HT-29 (cell line): ENCODE measurements around the gene MRPL50. TPM values are rescaled to one million over a fixed set of nuclear protein-coding genes. Genes with fewer than 3 reads are reported as not detected.
"Not testable (repeated sequence)": the region's sequence is repeated elsewhere in the genome, so short reads cannot be mapped to it uniquely, and the experiment has no call there.

Experiments used
- DNase-seq: peaks from one replicate; pipeline ENCODE4 v3.0.0-alpha.2; 2015; ENCODE audit warnings: low spot score
- total RNA-seq: library from RNA; depleted of rRNA; stranded (reverse); fragments of >200 nt; shearing (Covaris generic); gene quantifications from 2 replicates; pipeline ENCODE4 v1.2.3, GENCODE V29; 2014

The MRPL50 gene
- total RNA-seq, 1 experiment from 2014 or later = 7.4 TPM

DNA sequence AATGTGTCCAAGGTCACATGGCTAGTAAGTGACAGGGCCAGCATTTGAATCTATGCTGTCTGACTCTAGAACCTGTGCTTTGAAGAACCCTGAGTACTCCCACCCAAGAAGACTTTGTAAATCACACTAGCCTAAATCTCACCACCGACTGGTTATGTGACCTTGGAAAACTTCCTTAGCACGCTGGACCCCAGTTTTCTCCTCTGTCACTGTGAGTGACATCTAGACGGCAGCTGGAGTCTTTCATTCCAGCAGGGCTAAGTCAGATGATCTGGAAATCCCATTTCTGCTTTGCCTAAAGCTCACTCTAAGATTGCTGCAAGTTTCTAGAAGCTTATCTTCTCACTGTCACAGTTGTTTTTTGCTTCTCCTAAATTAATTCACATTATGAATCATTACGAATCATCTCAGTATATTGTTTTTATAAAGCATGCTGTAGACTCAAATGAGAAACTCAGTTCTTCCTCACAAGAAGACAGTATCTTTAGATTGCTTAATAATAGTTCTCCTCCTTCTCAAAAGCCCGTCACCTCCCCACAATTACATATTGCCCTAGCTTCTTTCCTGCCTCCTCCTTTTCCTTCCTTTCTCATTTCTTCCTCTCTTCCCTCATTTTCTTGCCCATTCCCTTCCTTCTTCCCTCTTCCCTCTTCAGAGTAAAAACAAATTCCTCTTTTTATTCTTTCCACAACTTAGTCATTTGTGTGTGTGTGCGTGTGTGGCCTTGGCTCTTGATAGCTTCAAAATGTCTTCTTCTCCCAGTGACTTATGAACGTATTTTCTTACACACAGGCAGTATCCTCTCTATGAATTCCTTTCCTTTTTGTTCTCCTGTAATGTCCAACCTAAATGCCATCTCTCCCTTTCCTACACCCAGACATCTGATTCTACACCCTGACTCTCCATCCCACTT lies 20.4 kb upstream of the MRPL50 start:
- DNase-seq = no peak

DNA sequence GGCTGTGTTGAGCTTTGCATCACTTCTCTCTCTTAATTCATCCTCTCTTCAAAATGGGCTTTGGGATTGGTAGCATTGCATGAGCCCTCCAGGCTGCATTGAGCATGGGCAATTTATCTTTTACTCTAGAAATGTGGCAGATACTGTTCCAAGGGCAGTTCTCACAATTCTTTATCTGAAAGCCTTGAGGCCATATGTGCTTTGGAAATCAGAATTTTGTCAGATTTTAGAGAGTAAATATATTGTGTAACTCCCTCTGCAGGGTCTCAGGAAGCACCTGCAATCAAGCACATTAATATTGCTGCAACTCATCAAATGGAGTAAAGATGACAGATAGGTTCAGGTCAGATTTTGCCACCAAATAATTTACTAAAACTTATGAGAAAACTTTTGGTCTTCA lies 19.6 kb upstream of the MRPL50 start:
- DNase-seq = no peak

DNA sequence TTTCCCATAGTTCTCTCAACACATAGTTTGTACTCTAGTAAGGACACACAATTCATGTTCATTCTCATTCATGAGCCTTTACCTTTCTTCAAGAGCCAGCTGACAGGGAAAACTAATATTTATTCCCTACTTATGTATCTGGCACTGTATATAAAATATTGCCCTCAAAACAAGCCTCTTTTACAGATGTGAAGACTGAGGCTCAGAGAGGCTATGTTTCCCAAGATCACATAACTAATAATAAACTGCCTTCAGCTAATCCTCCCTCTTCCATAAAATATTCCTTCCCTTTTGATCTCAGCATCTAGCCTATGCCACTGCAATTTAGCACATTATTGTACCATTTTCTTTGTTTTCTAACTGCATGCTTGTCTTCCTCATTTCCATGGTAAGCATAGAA lies 19.0 kb upstream of the MRPL50 start:
- DNase-seq = no peak

DNA sequence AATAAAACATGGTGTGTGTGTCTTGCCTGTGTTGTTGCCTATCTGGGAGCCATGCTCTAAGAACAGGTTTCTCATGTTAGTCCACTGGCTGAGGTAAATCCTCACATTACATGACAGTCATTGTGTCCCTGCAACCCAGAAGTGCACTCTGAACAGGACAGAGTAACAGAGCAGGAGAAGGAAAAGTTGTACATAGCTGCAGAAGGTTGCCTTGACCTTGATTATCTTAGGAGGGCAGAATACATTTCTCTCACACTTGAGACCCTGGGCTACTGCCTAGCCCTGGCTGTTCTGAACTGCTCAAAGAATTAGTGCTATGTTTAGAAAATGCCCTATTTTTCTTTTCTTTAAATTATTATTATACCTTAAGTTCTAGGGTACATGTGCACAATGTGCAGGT lies 17.2 kb upstream of the MRPL50 start:
- DNase-seq = no peak

DNA sequence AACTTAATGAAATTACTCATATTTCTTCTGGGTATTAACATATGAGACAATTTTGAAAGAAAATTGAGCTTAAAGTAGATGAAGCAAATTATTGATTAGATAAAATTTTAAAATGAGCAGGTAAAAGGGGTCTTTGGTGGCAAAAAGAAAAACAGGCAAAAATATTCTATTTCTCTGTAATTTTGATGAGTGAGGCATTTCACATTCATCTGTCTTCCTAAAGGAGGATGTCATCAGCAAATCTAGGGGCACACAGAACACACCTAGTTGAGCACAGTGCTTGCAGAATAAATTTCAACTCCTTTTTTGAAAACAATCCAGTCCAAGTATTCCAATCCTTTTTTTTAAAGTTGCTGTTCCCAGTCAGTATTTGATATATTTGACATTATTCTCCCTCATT lies 16.4 kb upstream of the MRPL50 start:
- no peak for DNase-seq

DNA sequence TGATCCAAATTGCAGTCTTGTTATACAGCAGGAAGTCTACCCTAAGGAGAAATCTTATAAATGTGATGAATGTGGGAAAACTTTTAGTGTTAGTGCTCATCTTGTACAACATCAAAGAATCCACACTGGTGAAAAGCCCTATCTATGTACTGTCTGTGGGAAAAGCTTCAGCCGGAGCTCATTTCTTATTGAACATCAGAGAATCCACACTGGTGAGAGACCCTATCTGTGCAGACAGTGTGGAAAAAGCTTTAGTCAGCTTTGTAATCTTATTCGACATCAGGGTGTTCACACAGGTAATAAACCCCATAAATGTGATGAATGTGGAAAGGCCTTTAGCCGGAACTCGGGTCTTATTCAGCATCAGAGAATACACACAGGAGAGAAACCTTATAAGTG lies 10.7 kb upstream of the MRPL50 start:
- no peak for DNase-seq

DNA sequence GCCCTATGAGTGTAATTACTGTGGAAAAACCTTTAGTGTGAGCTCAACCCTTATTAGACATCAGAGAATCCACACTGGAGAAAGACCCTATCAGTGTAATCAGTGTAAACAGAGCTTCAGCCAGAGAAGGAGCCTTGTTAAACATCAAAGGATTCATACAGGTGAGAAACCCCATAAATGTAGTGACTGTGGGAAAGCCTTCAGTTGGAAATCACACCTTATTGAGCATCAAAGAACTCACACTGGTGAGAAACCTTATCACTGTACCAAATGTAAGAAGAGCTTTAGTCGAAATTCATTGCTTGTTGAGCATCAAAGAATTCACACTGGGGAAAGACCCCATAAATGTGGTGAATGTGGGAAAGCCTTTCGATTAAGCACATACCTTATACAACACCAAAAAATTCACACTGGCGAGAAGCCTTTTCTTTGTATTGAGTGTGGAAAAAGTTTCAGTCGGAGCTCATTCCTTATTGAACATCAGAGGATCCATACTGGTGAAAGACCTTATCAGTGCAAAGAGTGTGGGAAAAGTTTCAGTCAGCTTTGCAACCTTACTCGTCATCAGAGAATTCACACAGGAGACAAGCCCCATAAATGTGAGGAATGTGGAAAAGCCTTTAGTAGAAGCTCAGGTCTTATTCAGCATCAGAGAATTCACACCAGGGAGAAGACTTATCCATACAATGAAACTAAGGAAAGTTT lies 10.1 kb upstream of the MRPL50 start:
- DNase-seq = no peak

DNA sequence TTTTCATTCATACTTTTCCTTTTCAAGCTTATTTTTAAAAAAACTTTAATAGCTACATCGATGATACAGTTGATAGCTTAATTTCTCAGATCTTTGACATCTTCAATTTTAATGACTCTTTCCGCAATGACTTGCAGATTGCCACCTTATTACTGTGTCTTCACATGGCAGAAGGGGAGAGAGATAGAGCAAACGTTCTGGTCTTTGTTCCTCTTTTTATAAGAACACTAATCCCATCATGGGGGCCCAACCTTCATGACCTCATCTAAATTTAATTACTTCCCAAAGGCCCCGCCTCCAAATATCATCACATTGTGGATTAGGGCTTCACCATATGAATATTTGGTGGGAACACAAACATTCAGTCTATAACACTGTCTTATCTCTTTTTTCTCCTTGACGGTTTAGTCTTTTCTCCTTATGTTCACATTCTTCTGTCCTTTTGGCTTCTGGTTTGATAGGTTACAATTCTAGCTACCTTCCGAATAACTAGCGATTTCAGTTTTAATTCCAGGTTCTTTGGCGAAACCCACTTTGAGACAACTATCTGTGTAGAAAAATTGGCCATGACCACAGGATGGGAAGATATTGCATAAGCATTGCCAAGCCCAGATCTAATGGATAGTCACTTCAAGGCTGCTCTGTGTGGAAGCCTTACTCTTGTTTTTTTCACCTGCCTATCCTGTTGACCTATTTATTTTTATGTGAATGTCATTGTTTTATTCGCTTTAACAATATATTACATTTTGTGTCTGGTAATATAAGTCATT lies 5.3 kb upstream of the MRPL50 start:
- no peak for DNase-seq

DNA sequence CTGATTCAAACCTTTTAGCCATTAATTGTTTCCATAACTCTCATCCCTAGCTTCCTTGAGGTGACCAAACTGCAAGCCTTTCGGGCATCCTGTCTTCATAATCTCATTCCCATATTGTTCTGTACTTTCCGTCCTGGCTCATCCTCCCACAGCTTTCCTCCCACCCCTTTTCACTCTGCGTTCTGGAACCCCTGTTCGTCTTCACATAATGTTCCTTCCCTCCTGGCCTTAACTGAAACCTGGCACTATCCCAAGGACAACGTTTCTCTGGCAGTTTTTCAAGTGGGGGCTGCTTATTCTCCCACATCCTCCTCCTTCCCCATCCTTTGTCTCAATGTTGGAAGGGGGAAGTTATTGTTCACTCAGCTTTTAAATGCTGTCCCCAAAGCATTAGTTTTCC lies 1.7 kb upstream of the MRPL50 start:
- no peak for DNase-seq

DNA sequence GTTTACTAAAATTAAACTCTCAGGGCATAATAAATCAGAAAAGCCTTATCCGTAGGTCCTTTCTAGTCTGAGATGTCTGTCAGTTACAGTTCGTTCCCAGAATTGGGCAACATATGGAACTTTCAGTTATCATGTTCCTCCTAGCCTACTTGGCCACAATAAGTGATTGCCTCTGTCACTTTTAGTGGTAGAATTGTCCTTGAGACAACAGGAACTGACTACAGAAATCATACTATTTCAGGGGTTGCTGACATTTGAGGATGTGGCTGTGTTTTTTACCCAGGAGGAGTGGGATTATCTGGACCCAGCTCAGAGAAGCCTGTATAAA lies 1.2 kb upstream of the MRPL50 start:
- no peak for DNase-seq

DNA sequence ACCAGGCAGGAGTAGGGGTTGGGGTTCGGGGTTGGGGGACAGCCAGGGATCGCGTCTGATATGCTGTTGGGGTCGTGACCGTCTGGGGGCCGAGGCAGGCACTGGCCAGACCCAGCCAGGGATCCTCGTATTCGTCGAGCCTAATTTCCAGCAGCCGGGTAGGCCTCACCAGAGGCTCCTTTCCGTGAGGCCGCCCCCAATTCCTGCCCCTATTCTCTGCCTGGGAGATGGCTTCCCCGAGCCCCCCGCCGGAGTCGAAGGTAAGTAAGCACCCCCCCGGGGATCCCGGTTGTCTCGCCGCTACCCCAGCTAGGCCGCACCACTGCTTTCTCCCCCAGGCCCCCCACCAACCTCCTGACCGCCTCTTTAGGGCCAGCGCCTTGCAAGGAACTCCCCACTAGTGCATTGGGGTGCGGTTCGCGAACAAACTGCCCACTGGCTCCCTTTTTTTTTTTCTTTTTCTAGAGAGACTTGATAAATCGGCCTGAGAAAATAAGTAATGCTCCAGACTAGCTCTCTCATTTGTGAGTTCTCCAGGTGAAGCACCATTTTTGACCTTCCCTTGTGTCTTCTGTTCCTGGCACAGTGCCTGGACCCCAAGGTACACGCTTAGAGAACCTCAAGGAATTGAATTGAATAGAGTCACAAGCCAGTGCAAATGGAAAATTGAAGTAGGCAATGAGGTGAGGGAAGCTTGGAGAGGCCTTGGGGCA lies 668 bp upstream of the MRPL50 start:
- DNase-seq = peak; percentile 20

DNA sequence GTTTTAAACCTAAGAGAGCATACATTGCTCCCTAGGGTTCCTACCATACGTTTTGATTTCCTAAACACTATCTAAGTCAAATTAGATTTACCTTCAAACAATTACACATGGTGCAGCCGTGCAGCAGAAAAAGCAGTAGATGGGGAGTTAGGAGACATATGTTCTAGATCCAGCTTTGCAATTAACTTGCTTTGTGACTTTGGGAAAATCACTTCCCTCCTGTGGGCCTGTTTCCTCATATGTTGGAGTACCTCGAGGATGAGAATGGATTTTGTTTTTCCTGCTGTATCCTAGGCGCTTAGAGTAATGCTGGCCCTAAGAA lies 711 bp downstream of the MRPL50 start:
- DNase-seq = no peak

DNA sequence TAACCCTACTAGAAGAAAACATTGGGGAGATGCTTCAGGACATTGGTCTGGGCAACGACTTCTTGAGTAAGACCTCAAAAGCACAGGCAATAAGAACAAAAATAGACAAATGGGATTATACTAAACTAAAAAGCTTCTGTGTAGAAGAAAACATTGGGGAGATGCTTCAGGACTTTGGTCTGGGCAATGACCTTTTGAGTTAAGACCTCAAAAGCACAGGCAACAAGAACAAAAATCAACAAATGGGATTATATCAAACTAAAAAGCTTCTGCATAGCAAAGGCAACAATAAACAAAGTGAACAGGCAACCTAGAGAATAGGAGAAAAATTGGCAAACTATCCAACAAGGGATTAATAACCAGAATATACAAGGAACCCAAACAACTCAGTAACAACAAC lies 3.7 kb downstream of the MRPL50 start:
- no peak for DNase-seq

DNA sequence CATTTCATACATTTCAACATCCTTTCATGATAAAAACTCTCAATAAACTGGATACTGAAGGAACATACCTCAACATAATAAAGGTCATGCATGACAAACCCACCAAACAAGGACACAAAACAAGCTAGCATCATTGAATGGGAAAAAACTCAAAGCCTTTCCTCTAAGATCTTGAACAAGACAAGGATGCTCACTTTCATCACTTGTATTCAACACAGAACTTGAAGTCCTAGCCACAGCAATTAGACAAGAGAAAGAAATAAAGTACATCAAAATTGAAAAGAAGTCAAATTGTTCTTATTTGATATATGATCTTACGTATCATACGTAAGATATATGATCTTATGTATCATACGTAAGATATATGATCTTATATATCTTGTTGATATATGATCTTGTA lies 5.3 kb downstream of the MRPL50 start:
- no peak for DNase-seq

DNA sequence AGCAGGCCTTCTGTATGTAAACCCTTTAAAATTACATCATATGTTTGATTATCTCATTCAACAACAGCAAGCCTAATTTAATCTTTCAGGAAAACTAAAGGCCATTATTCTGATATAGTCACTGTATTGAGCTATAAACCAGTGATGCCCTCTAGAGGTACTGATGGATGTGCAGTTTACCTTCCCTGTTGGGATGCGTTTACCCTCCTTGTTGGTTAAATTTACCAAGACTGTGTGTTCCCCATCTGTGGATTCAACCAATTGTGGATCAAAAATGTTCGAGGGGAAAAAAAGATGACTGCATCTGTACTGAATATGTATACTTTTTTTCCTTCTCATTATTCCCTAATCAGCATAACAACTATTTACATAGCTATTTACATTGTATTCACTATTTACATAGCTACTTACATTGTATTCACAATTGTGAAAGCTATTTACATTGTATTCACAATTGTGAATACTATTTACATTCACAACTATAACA lies 9.9 kb downstream of the MRPL50 start:
- DNase-seq = peak; percentile 45

DNA sequence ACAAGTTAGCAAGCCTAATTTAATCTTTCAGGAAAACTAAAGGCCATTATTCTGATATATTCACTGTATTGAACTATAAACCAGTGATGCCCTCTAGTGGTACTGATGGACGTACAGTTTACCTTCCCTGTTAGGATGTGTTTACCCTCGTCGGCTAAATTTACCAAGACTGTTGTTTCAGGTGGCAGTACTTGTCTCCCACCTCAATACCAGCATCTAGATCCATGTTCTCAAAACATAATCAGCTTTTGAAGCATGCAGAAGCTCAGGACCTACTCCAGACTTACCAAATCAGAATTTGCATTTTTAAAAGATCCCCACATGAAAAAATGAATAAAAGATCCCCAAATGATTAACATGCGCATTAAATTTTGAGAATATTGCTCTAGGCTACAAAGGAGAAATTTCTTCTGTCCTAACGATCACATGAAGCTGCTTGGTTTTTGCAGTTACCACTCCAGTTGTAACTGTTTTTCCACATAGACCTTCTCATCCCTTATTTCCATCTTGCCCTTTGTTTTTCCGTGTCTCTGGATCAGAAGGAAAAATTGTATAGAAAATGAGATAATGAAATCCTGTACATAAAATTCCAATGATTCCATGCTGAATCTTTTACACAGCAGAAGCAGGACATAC lies 10.4 kb downstream of the MRPL50 start:
- DNase-seq = peak; percentile 74

DNA sequence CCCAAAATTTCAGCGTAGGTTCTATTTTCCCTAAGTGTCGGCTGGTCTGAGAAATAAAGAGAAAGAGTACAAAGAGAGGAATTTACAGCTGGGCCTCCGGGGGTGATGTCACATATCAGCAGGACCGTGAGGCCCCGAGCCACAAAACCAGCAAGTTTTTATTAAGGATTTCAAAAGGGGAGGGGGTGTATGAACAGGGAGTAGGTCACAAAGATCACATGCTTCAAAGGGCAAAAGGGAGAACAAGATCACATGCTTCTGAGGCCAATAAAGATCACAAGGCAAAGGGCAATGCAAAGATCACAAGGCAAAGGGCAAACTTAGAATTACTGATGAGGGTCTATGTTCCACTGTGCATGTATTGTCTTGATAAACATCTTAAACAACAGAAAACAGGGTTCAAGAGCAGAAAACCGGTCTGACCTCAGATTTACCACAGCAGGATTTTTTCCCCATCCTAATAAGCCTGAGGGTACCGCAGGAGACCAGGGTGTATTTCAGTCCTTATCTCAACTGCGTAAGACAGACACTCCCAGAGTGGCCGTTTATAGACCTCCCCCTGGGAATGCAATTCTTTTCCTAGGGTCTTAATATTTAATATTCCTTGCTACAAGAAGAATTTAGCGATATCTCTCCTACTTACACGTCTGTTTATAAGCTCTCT lies 13.4 kb downstream of the MRPL50 start, which contains the start of gene BAAT:
BAAT (minus strand) TSS at position 134 of the 664 bp plus-strand sequence. CDS start 13,602 bp downstream, outside the sequence.
- not testable (repeated sequence) for DNase-seq

DNA sequence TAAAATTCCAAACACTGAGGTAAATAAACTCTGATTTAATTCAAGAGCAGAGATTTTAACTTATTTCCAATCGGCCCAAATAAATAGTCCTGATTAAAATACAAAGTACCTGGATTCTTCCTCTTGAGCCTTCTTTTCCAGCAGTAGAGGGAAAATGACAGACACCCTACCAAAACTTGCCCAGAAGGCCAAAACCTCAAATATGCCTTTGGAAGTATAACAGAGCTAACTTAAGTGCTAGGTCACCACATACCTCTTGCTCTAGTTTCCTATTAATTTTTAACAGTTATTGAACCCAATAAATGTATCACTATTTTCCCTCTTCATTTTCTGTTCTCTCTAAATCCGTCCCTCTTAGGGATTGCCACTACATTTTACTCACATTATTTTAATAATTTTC lies 15.1 kb downstream of the MRPL50 start:
- no peak for DNase-seq

DNA sequence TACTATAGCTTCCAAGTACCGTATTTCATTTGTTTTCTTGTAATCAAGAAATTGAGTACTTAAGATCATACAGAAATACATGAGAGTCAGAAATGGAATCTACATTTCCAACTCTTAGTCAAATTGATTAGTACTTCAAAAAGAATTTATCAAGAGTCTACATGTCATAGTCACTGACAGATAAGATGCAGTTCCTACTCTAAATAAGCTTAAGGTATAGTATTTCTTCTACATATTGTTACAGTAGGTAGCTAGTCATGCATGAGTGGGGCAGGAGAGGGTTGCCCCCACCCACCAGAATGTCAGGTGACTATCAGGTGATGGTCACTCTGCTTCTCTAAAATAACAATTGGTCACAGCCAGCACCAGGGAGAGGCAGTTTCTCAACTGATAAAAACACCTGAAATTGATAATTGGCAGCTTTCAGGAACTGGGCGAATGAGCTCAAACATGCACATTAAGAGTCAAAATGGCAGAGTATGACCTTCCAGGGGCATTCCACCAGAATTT lies 16.5 kb downstream of the MRPL50 start:
- DNase-seq = no peak

DNA sequence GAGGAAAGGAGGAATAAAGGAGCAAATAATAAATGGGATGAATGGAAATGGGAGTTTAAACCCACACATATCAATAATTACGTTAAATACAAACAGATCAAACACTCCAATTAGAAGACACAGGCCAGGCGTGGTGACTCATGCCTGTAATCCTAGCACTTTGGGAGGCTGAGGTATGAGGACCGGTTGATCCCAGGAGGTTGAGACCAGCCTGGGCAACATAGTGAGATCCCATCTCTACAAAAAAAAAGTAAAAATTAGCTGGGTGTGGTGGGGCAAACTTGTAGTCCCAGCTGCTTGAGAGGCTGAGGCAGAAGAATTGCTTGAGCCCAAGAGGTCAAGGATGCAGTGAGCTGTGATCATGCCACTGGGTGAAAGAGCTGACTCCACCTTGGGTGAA lies 17.3 kb downstream of the MRPL50 start:
- no peak for DNase-seq
